ENCODE results near the gene KRTAP24-1.

KRTAP24-1 gene

DNA sequence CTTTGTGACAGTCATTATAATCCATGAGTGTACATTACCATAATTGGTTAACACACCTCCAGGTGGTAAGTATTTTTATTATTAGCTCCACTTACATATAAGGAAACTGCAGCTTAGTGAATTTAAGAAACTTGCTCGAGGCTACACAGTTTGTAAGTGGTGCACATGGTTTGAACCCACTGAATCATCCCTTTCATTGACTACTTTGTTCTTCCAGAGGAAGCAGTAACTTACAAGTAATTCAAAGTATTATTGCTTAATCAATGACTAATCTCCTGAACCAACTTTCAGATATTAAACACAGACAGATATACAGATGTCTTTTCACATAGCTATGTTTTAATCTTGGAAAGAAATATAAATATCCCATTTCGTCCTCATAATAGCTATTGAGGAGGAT lies 48.1 kb downstream of the KRTAP24-1 start:
- no peak for DNase-seq (ENCODE audit: low read depth in 3 of 3, low spot score in 1 of 3)

DNA sequence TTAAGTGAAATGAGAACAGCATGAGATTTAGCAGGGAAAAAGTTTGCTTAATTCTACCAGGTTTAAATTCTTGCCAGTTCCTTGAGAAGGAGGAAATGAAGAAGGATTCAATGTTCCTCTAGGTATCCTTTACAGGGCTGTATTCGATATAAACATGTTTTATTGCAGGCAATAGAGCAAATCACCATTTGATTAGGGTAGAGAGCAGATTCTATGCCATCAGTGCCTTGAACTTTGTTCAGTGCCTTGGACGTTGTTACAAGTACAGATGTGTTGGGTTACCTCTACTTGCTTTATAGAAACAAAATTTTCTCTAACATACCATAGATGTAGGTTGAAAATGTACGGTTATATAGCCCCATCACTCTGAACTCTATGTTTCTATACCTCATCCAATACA lies 48.7 kb downstream of the KRTAP24-1 start:
- no peak for DNase-seq (ENCODE audit: low read depth in 3 of 3, low spot score in 1 of 3)

DNA sequence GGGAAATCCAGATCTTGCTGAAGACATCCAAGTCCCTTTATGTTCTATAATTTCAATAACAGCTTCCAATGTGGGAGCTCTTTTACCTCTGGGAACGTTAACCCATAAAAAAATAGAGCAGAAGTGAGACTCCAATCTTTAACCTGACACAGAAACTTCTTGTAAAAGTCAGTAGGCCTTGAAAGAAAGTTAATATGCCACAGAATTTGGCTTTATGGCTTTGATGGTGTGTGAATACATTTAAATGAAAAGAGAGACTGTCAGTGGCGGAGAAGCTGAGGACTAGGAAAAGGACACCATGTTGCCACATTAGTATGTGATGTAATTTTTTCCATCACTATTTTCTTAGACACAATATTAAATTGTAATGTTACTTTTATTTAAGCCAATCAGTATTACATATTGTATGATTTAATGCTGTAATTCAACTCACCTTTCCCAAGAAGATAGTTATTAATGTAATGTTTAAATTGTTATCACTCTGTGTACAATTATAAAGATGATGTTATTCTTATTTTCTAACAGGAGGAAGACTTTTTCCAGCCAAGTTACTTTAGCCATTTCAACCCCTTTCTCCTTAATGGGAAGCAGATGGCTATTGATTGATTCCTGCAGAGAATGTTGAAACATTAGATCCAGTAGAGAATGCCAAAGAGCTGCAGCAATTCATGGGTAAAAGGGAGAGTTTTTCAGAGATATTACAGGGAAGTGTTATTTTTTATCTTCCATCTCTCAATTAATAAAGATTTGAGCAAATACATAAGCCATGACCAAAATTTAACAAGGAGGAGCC lies 49.3 kb downstream of the KRTAP24-1 start:
- no peak for DNase-seq (ENCODE audit: low read depth in 3 of 3, low spot score in 1 of 3)

- no peak for DNase-seq (ENCODE audit: low read depth in 3 of 3, low spot score in 1 of 3)
These were observed 50.7 kb downstream of the KRTAP24-1 start for GRCh38 chr21:30232011-30232410.

All from stimulated activated CD4-positive, alpha-beta T cell treated with anti-CD3 and anti-CD28 coated beads, TNF-alpha, amount 100 ng/mL, for 1 hour (primary cell).